Measurements from ENCODE around the gene DYSF.

DYSF gene

DNA sequence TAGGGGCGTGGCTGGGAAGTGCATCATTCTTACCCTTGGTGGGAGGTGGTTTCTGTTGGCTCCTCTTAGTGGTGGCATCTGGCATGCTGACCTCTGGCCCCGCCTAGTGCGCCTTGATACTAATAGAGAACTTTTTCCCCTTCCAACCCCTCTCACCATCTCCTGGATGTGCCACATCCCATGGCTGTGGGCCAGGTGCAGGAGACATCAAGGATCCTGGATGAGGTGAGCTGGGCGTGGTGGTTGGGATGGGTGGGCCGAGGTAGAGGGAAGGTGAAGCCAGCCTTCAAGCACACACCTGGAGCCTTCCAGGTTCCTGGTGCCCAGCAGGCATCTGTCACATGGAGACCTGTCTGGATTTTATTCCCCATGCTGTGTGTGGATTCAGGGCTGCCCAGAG, 149.2 kb downstream of the DYSF start:
- no peak for DNase-seq (ENCODE audit: low read depth)

DNA sequence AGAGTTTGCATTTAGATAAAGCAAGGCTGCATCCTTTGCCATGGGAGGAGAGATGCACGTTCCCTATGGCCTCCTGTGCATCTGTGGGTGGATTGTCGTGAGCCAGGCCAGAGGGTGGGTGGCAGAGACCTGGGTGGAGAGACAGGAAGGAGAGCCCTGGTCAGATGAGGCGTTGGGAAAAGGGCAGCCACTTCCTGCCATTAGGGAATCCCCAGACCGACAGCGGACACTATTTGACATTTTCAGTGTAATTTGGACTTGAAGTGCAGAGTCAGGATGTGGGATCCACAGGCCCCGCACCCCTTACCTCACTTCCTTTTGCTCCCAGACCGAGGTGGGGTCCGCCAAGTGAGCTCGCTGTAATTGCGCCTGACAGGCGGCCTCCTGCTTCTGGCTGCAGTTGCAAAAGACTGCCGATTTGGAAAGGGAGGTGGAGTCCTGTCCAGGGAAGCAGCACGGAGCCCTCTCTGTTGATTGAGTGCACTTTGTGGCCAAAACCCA, 150.0 kb downstream of the DYSF start:
- no peak for DNase-seq (ENCODE audit: low read depth)

DNA sequence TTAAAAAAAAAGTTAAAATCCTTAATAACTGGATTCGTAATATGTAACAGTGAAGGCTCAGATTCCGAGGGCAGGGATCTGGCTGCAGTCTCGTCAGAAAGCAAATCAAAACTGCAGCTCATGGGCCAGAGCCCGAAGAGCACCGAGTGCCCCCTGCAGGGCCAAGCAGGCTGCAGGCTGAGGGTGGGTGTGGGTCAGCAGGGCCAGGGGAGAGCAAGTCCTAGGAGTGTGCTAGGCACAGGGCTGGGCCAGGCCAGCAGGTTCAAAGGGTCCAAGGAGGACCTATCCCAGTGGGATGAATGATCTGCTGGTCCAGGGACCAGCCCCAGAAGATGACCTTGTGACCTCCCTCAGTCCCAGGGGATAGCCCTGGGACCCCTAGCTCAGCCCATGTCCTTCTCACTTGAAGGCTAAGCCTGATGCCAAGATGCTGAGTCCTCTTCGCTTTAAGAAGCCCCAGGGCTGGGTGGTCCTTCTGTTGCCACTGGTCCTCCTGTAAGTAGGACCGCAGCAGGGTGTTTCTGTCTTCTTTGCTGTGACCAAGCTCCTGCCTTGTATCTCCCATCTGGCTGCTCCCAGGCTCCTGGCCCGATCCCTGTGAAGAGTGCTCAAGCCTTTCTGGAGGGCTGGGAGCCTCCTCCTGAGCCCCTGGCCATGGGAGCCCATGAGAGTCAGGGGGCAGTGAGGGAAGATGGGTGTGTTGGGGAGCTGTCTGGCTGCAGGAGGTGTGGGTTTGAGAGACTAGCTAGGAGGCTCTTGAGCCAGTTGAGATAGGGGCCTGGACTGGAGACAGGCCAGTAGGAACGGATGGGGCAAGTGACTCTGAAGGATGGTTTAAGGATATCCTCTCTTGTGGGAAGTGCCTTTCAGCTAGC, 150.7 kb downstream of the DYSF start:
- no peak for DNase-seq (ENCODE audit: low read depth)

DNA sequence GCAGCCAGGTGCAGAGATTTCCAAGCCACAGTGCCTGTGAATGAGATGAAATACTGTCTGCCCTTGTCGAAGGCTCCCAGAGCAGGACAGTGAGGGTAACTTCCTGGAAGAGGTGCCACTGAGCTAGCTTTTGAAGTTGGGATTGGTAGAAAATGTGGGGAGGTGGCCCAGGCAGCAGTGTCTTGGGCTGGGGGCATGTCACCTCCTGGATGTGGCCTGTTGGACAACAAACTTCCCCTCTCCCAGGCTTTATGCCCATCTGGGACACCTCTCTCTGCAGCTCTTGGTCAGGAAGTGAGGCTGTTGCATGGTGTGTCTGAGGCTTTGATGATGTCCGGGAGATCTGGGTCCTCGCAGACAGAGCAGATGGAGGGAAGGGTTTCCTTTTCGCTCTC, 151.4 kb downstream of the DYSF start:
- no peak for DNase-seq (ENCODE audit: low read depth)

DNA sequence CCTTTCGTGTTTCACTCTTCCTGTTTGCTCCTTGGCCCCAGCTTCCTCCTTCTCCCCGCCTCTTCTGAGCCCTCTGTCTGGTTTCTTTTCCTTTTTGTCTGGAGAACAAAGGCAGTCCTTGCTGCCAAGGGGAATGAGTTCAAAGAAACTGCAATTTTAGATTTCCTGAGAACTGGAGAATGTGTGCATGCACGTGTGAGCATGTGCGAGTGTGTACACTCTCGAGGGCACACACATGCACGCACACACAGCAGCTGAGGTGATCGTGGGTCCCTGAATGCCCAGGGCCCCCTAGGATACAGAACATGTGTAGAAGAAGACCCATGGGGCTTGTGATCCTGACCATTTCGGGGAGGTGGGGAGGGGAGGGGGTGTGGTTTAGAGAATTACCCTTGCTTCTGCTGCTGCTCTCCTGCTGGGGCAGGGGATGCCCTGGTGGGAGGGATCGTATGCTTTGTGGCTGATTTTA, 151.8 kb downstream of the DYSF start:
- no peak for DNase-seq (ENCODE audit: low read depth)

DNA sequence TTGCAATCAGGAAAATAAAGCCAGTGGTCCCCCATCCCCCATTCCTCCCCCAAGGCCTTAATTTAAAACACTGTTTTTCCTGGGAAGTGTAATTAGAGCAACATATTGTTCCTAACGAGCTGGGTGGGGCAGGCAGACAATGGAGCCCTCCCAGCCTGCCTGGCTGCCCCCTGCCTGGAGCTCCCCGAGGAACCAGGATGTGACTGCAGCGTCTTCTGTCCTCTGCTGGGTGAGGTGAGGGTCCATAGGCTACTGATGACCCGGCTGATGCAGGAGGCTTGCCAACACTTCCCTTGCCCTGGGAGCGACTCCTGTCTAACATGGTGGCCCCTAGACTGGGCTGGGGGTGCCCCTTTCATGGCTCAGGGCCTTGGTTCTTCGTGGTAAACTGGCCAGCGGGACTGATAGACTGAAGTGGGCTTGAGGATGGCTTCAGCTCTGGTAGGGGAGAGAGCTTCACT, 152.4 kb downstream of the DYSF start:
- DNase-seq (ENCODE audit: low read depth), result no peak

DNA sequence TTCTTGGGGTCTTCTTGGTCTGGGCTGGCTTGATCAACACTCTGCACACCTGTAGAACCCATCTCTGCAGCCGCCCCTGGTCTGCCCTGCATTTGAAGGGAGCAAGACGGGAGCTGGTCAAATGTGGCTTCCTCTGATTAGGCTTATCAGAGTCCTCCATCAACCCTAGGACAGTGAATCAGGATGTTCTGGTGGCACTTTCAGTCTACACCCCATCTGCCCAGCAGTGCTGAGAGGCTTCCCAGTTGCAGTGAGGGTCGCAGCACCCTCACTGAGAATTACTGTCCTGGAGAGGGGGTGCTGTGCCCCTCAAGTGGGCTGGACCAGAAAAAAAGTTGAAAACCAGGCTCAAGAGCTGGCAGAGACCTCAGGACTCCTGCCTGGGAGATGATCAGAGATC, 152.9 kb downstream of the DYSF start:
- DNase-seq (ENCODE audit: low read depth), result no peak

DNA sequence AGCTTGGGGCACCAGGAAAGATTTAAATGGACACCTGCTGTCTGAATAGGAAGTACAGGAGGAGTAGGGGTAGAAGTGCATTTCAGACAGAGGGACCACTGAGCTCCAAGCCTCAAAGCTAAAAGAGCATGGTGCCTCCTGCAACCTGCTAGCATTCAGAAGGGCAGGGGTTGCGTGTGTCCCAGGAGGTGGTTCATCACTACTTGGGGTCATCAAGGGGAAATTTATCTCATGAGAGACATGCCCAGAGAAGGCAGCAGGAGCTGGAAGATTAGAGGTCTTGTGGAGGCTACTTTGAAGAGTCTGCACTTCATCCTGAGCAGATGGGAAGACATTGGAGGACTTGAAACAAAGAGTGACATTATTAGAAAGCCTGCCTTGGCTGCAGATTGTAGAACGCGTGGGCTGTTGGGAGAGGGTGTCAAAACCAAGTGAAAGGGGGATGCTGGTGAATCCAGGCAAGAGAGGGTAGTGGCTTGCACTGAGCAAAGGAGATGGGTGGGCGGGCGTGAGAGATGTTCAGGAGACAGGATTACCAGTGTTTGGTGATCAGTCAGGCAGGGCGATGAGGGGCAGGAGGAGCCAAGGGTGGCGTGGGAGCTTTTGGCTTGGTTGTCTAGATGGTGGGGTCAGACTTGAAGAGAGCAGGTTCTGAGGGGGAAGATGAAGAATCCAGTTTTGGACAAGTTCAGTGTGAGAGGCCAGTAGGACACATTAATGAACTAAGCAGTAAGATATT, 154.0 kb downstream of the DYSF start:
- no peak for DNase-seq (ENCODE audit: low read depth)

DNA sequence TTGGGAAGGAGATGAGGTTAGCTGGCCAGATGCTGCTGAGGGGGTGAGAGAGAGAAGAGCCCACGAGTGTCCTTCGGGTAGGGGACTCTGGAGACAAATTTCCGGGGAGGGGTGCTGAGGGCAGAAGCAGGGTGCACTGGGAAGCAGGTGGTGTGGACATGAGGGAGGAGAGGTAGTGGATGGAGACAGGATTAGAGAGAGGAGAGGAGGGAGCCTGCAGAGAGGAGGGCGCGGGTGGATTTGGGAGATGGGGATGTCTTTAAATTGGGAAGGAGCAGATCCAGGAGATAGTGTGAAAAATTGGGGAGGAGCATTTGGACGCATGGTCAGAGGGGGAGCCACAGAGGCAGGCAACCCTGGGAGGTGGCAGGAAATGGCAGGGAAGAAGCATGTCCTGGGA, 154.7 kb downstream of the DYSF start:
- no peak for DNase-seq (ENCODE audit: low read depth)

DNA sequence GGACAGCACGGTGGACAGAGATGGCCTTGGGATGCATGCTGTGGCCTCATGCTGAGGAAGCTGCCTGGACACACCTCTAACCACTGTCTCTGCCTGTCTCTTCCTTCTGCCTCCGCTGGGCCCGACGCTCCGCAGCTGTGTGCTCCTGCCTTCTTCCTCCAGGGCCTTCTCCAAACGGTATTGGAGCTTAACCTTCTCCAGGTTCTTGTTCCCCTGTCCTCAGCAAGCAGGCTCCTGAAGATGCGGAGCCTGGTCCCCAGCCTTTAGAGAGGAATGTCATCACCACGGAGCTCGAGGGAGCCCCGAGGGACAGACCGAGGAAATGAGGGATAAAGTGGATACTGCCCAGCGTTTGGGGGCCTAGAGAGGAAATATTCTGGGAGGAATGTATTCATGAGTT, 155.1 kb downstream of the DYSF start:
- no peak for DNase-seq (ENCODE audit: low read depth)

DNA sequence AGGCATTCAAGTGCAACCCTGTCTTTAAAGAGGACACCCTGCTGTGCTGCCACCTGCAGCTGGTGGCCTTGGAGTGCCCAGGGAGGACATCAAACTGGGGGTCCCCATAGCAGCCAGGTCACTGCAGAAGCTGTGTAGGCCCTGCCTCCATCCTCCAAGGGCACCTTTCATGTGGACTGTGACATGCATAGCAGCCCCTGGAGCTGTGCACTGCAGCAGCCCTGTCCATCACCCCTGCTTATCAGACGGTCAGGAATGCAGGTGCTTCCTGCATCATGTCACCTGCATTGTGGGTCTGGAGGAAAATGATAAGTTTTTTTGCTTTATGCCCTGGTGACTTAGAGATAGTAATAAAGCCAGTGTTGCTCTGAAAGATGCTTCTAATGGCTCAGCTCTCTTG, 155.7 kb downstream of the DYSF start:
- no peak for DNase-seq (ENCODE audit: low read depth)

DNA sequence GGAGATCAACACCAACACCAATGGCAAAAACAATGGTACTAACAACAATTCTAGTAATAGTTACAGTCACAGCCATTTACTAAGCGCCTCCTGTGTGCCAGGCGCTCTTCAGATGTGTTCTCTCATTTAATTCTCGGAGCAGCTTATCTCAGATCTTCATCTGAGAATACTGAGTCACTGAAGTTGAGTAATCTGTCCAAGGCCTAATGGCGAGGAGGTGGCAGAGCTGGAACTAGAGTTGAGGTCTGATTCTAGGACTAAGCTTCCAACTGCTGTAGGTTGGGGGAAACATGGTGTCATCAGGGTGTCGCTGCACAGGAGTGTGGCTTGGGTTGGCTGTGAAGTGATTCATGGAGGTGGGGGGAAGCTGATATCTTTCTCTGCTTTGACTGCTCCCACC, 156.1 kb downstream of the DYSF start:
- DNase-seq (ENCODE audit: low read depth), result no peak

DNA sequence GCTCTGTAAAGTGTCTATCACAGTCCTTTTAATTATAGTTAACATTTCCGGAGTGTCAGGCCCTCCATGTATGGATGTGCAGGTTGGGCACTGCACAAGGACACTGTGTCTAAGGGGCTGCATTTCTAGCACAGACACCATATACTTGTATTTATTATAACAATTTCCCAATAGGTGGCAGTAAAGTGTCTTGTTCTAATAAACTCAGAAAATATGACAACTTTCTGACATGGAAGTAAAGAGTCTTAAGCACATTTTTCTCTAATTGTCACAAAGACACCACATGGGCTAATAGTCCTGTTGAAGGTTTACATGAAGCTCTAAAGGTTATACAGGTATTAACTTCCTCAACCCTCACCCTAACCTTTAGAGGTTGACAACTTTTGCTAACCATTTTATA, 156.6 kb downstream of the DYSF start:
- DNase-seq (ENCODE audit: low read depth), result no peak

DNA sequence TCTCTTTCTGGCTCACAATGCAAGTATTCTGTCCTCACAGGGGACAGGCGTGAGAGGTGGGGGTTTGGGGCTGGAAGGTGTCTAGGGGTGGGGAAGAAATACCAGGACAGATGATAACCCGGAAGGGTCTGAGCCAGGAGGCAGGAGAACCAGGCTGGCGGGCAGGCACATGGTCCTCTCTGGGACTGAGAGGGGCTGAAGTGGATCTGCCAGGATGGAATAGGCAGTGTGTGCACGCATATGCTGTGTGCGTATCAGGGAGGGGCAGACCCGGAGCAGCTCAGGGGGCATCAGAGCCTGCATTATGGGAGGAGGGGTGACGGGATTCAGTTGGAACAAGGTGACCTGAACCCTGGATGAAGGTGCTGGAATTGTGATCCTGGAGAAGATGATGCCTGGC, 157.3 kb downstream of the DYSF start:
- DNase-seq (ENCODE audit: low read depth), result no peak

DNA sequence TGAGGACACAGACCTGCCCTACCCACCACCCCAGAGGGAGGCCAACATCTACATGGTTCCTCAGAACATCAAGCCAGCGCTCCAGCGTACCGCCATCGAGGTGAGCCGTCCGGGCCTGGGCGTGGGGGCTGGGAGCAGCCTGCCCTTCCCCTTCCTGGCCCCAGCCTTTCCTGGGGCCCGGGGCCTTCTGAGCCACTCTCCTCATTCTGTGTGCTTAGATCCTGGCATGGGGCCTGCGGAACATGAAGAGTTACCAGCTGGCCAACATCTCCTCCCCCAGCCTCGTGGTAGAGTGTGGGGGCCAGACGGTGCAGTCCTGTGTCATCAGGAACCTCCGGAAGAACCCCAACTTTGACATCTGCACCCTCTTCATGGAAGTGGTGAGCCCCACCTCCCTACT, 157.9 kb downstream of the DYSF start:
- DNase-seq (ENCODE audit: low read depth), result no peak

DNA sequence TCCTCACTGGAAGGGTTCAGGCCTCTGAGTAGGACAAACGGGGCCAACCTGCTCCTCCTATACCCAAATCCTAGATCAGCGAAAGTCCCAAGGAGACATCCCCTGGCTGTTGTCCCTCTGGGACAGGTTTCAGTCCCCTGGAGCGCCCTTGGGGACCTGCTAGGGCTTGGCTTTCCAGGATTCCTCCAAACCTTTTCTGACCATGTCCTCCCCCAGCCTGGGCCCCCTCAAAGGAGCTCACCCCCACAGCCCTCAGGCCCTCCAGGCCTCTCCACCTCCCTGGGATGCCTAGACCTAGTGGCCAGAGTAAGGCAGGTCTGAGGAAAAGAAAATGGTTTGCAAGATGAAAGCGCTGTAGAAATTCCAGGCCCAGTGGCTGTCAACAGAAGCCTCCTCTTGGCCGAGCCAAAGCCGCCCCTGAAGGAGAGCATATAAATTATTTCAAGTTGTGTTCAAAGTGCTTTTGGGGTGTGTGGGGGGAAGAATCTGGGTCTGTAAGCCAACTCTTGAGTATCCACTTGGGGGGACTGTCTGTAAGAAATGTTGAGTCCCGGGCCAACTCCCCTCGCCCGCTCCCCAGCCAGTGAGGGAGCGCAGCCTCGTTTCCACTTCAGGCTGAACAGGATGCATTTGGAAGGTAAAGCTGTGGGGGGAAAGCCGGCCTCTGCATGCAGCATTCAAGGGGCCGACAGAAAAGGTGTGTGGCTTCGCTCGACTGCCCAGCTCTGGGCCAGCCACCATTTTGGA, 158.6 kb downstream of the DYSF start:
- DNase-seq (ENCODE audit: low read depth), result no peak

DNA sequence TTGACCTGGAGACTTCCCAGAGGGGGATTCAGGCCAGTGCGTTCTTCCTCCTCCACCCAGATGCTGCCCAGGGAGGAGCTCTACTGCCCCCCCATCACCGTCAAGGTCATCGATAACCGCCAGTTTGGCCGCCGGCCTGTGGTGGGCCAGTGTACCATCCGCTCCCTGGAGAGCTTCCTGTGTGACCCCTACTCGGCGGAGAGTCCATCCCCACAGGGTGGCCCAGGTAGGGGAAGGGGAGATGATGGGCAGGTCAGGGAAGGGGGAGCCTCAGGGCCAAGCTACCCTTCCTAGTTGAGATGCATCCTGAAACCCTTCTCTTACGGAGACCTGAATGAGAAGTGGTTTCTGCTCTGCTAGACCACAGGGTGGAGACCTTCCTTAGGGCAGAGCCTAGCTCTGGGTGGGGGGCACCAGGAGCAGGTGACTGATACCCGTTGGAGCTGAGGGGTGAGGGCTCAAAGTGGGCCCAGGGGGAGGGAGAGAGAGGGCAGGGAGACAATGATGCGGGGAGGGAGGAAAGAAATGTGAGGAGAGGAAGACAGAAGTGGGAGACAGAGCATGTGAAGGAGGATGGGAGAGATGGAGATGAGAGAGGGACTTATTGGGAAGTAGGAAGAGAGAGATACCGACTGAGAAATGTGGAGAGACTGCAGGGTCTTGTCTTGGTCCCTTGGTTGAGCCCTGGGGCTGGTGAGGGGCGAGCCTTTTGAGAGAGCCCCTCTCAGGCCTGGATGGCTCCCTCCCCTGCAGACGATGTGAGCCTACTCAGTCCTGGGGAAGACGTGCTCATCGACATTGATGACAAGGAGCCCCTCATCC, 159.4 kb downstream of the DYSF start:
- DNase-seq (ENCODE audit: low read depth), result no peak

DNA sequence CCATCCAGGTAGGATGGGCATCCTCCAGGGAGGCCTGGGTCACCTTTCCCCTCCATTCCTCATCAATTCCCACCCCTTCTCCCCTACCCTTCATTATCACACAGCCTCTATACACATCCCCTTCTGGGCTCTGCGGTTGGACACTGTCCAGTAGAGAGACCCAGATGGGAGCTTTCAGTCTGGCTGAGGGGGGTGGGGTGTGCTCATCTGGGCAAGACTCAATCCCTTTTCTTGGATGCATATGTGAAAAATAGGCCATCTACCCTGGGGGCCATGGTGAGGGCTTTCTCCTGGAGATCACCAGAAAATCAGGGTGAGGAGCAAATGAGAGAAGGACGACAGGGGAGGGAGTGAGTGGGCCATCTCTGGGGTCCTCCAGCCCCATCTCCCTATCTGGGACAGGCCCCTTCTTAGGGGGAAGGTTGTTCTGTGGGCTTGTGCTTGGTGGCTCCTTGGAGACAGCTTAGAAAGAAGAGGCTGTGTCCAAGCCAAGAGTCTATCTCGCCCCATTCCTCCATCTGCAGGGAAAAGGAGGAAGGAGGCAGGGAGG, 160.1 kb downstream of the DYSF start:
- DNase-seq (ENCODE audit: low read depth), result no peak

DNA sequence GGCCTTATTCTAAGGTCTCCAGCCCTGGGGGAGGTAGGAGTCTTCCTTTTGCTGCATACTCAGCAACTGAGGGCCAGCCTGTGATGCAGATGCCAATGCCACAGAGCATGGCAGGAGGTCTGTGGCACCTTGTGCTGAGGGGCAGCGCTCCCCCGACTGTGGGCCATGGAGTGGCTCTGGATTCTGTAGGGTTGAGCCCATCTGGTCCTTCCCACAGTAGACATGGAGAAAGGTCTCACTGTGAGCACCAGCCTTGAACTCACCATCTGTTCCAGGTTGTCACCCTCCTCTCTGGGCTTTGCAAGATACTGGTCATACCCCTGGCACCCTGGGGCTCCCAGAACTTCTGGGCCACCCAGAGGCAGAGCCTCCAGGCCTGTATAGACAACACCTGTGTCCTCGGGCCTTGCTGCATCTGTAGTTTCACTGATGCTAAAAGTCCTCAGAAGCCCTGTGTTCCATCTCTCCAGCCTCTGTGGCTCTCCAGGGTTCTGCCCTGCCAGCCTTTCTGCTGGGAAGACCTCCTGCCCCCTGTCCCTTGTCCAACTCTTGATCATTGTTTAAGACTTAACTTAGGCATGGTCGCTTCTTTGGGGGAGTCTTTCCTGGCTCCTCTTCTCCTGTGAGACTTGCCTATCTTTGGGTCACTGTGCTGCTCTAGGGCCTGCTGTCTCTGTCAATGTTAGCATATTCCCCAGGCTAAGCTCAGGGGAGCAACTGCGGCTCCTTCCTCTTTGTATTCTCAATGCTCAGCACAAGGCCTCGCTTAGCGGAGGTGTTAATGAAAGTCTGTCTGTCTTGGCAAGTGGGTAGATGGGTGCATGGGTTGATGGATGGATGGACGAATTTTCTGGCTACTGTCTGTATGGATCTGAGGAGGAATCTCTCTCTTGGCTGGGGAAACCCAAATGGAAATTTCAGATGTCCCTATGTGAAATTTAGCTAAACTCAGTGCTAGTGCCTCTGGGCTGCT, 160.9 kb downstream of the DYSF start:
- no peak for DNase-seq (ENCODE audit: low read depth)
